Measurements from ENCODE around the gene RECQL5. TPM values are rescaled to one million over a fixed set of nuclear protein-coding genes. Genes with fewer than 3 reads are reported as not detected.
"Not testable (repeated sequence)": the region's sequence is repeated elsewhere in the genome, so short reads cannot be mapped to it uniquely, and the experiment has no call there.

Gene RECQL5
- polyA plus RNA-seq, 1 donor: 51.9 TPM

DNA sequence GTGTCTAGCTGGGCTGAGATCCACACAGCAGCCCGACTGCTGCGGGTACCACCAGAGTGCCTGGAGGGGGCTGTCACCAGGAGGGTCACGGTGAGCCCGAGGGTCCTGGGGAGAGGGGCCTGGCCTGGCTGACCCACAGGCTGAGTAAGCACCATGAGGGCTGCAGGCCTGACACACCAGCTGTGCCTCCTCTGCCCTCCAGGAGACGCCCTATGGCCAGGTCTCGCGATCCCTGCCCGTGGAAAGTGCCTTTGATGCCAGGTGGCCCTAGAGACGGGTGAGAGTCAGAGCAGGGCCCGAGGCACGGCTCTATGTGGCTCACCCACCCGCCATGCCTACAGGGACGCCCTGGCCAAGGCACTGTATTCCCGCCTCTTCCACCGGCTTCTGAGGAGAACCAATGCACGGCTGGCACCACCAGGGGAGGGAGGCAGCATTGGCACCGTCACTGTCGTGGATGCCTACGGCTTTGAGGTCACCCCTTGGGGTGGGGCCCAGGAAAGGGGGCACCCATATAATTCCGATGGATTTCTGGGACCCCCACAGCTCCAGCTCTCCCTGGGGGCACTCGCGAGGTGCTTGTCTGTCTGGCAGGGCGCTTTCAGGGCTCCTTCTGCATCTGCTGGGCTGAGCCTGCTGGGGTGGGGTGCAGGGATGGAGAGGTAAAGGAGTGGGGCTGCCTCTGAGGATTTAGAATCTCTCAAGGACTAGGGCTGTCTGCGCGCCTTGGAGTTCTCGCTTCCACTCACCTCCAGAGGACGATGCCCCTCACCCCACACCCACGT lies 72.3 kb downstream of the RECQL5 start:
- no peak for DNase-seq
- Histone ChIP-seq H3K27me3 (ENCODE audit: control insufficient read depth, insufficient read depth, low read length) (no peaks in the 10 kb centered on the region), H3K36me3 (ENCODE audit: control insufficient read depth, insufficient read depth, low read length) (no peaks in the 10 kb centered on the region), H3K9me3 (ENCODE audit: control insufficient read depth, low read depth, low read length) (no peaks in the 10 kb centered on the region), H3K4me1 (ENCODE audit: control insufficient read depth, insufficient read depth, low read length) (peaks cover 2% of the 10 kb centered on the region), H3K27ac (ENCODE audit: low read length) (no peak overlapping the region), H3K4me3 (ENCODE audit: low read length) (no peak overlapping the region)
- no CpG with 5 or more reads among the region's 28 CpGs for WGBS (ENCODE audit: insufficient coverage, low lambda C conversion rate)

DNA sequence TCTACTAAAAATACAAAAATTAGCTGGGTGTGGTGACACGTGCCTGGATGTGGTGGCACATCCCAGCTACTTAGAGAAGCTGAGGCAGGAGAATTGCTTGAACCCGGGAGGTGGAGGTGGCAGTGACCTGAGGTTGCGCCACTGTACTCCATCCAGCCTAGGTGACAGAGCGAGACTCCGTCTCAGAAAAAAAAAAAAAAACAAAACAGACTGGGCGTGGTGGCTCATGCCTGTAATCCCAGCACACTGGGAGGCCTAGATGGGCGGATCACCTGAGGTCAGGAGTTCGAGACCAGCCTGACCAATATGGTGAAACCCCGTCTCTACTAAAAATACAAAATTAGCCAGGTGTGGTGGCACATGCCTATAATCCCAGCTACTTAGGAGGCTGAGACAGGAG lies 73.5 kb downstream of the RECQL5 start:
- H3K27me3 ChIP-seq (ENCODE audit: control insufficient read depth, insufficient read depth, low read length); H3K4me3 ChIP-seq (ENCODE audit: low read length); H3K36me3 ChIP-seq (ENCODE audit: control insufficient read depth, insufficient read depth, low read length); H3K4me1 ChIP-seq (ENCODE audit: control insufficient read depth, insufficient read depth, low read length); DNase-seq; H3K27ac ChIP-seq (ENCODE audit: low read length); H3K9me3 ChIP-seq (ENCODE audit: control insufficient read depth, low read depth, low read length): not testable (repeated sequence)
- WGBS (ENCODE audit: insufficient coverage, low lambda C conversion rate): no CpG with 5 or more reads among the region's 9 CpGs

DNA sequence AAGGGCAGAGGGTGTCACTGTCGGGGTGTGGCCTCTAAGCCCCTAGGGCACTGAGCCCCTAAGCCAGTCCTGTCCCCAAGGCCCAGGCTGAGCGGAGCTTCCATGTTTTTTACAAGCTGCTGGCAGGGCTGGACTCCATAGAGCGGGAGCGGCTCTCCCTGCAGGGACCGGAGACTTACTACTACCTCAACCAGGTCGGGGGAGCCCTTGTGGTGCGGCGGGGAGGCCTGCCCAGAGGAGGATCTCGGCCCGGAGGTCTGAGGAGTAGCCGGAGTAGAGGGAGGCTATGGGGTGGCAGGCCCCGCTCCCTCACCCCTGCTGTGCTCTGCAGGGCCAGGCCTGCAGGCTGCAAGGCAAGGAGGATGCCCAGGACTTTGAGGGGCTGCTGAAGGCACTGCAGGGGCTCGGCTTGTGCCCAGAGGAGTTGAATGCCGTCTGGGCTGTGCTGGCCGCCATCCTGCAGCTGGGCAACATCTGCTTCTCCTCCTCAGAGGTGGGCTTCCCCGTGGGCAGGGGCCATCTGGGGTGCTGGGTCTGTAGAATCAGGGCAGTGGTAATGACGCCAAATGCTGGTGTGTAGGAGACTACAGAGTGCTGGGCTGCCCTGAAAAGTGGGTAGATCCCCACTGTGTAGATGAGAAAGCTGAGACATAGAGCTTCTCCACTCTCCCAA lies 74.5 kb downstream of the RECQL5 start:
- no peak overlapping the region for H3K27ac ChIP-seq (ENCODE audit: low read length)
- DNase-seq: no peak
- H3K4me1 ChIP-seq (ENCODE audit: control insufficient read depth, insufficient read depth, low read length): peaks cover 10% of the 10 kb centered on the region
- H3K36me3 ChIP-seq (ENCODE audit: control insufficient read depth, insufficient read depth, low read length): no peaks in the 10 kb centered on the region
- H3K4me3 ChIP-seq (ENCODE audit: low read length): no peak overlapping the region
- no CpG with 5 or more reads among the region's 17 CpGs for WGBS (ENCODE audit: insufficient coverage, low lambda C conversion rate)
- H3K9me3 ChIP-seq (ENCODE audit: control insufficient read depth, low read depth, low read length): peaks cover 5% of the 10 kb centered on the region
- H3K27me3 ChIP-seq (ENCODE audit: control insufficient read depth, insufficient read depth, low read length): no peaks in the 10 kb centered on the region

DNA sequence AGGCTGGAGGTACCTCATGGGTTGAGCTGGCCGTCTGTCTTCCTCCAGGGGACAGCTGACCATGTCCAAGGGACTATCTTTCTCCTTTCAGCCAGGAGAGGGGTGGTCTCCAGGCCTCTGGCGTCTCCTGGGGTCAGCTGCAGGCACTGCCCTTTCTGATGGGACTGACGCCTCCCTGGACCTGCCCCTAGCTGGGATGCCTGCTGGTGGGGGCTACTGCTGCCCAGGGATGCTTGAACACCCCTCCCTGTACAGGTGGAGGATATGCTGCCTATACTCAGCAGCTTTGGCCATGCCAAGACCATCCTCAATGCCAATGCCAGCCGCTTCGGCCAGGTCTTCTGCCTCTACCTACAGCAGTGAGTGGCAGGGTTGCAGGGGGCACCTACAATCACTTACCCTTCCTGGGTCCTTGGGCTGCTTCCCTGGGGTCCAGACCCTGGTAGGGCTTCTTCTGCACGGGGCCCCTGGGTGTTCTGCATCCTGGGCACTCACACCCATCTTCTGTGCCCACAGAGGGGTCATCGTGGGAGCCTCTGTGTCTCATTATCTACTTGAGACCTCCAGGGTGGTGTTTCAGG lies 75.1 kb downstream of the RECQL5 start:
- H3K27ac ChIP-seq (ENCODE audit: low read length): no peak overlapping the region
- peaks cover 14% of the 10 kb centered on the region for H3K4me1 ChIP-seq (ENCODE audit: control insufficient read depth, insufficient read depth, low read length)
- no peak for DNase-seq
- H3K9me3 ChIP-seq (ENCODE audit: control insufficient read depth, low read depth, low read length): peaks cover 5% of the 10 kb centered on the region
- H3K36me3 ChIP-seq (ENCODE audit: control insufficient read depth, insufficient read depth, low read length): no peaks in the 10 kb centered on the region
- WGBS (ENCODE audit: insufficient coverage, low lambda C conversion rate): no CpG with 5 or more reads among the region's 7 CpGs
- H3K27me3 ChIP-seq (ENCODE audit: control insufficient read depth, insufficient read depth, low read length): no peaks in the 10 kb centered on the region
- no peak overlapping the region for H3K4me3 ChIP-seq (ENCODE audit: low read length)

DNA sequence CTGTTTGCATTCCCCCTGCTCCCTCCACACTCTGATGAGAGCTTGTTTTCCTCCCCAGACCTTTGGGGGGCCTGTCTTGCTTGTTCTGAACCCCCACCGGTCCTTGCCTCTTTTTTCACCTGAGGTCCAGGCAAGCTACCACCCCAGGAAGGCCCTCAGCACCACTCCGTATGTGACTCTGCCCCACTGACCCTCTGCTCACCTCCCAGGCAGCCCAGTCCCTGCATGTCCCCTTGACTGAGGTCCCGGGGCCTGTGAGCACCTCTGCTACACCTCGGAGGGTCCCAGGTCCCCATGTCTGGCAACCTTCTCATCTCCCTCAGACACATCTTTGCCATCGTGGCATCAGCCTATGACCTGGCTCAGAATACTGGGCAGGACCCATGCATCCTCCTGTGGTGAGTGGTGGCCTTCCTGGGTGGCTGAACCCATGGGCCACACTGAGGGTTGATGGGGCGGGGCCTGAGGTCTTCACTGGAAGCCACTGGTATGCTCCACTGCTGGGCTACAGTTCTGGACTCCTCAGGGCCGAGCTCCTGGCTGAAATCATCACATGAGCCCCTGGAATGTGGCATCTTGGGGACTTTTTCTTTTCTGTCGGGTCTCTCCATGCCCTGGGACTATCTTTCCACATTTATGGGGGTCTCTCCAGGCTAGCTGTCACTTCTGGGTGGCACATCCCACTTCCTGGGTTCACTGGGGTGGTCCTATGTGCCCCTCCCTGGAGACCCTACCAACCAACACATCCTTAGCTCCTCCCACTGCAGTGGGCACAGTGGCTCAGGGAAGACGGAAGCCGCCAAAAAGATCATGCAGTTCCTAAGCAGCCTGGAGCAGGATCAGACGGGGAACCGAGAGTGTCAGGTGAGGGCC lies 75.9 kb downstream of the RECQL5 start:
- H3K9me3 ChIP-seq (ENCODE audit: control insufficient read depth, low read depth, low read length): peaks cover 5% of the 10 kb centered on the region
- H3K27ac ChIP-seq (ENCODE audit: low read length): no peak overlapping the region
- H3K4me3 ChIP-seq (ENCODE audit: low read length): no peak overlapping the region
- DNase-seq: no peak
- no CpG with 5 or more reads among the region's 12 CpGs for WGBS (ENCODE audit: insufficient coverage, low lambda C conversion rate)
- H3K27me3 ChIP-seq (ENCODE audit: control insufficient read depth, insufficient read depth, low read length): no peaks in the 10 kb centered on the region
- peaks cover 14% of the 10 kb centered on the region for H3K4me1 ChIP-seq (ENCODE audit: control insufficient read depth, insufficient read depth, low read length)
- no peaks in the 10 kb centered on the region for H3K36me3 ChIP-seq (ENCODE audit: control insufficient read depth, insufficient read depth, low read length)

DNA sequence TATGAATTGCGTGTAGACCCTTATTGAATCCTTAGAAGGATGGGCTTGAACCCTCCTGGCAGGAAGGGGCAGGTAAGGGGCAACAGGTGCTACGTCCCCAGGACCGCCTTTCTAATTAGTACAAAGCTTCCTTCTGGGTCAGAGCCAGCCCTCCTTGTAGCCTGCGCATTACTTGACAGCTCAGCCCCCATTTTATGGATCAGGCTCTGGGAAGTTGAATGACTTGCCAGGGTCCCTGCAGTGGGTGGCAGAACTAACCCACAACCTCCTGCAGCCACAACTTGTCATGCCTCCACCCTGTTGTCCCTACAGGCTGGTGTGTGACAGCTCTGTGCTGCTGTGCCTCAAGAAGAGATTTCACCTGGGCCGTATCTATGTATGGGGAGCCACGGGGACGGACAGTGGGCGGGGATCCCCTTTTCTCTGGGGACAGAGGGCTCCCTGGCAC lies 76.6 kb downstream of the RECQL5 start:
- no CpG with 5 or more reads among the region's 8 CpGs for WGBS (ENCODE audit: insufficient coverage, low lambda C conversion rate)
- peaks cover 14% of the 10 kb centered on the region for H3K4me1 ChIP-seq (ENCODE audit: control insufficient read depth, insufficient read depth, low read length)
- no peak overlapping the region for H3K27ac ChIP-seq (ENCODE audit: low read length)
- DNase-seq: no peak
- no peaks in the 10 kb centered on the region for H3K36me3 ChIP-seq (ENCODE audit: control insufficient read depth, insufficient read depth, low read length)
- no peak overlapping the region for H3K4me3 ChIP-seq (ENCODE audit: low read length)
- H3K9me3 ChIP-seq (ENCODE audit: control insufficient read depth, low read depth, low read length): peaks cover 5% of the 10 kb centered on the region
- H3K27me3 ChIP-seq (ENCODE audit: control insufficient read depth, insufficient read depth, low read length): no peaks in the 10 kb centered on the region

DNA sequence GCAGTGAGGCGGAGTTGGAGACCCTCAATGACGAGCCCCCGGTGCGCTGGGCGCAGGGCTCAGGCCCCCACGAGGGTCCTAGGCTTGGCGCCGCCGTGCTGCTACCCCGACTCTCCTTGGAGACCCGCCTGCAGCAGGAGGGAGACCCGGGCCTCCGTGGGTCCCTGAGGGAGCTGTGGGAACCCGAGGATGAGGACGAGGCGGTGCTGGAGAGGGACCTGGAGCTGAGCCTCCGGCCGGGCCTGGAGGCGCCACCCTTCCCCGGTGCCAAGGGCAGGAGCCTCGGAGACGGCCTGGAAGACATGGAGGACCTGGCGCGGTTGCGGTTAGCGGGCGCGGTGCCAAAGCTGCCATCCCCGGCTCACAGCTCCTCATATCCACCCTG lies 77.0 kb downstream of the RECQL5 start:
- Histone ChIP-seq H3K27ac (ENCODE audit: low read length) (no peak overlapping the region), H3K27me3 (ENCODE audit: control insufficient read depth, insufficient read depth, low read length) (no peaks in the 10 kb centered on the region), H3K9me3 (ENCODE audit: control insufficient read depth, low read depth, low read length) (peaks cover 5% of the 10 kb centered on the region), H3K4me3 (ENCODE audit: low read length) (peak overlapping the region; percentile 68), H3K36me3 (ENCODE audit: control insufficient read depth, insufficient read depth, low read length) (no peaks in the 10 kb centered on the region), H3K4me1 (ENCODE audit: control insufficient read depth, insufficient read depth, low read length) (peaks cover 14% of the 10 kb centered on the region)
- no peak for DNase-seq
- WGBS (ENCODE audit: insufficient coverage, low lambda C conversion rate): no CpG with 5 or more reads among the region's 29 CpGs

DNA sequence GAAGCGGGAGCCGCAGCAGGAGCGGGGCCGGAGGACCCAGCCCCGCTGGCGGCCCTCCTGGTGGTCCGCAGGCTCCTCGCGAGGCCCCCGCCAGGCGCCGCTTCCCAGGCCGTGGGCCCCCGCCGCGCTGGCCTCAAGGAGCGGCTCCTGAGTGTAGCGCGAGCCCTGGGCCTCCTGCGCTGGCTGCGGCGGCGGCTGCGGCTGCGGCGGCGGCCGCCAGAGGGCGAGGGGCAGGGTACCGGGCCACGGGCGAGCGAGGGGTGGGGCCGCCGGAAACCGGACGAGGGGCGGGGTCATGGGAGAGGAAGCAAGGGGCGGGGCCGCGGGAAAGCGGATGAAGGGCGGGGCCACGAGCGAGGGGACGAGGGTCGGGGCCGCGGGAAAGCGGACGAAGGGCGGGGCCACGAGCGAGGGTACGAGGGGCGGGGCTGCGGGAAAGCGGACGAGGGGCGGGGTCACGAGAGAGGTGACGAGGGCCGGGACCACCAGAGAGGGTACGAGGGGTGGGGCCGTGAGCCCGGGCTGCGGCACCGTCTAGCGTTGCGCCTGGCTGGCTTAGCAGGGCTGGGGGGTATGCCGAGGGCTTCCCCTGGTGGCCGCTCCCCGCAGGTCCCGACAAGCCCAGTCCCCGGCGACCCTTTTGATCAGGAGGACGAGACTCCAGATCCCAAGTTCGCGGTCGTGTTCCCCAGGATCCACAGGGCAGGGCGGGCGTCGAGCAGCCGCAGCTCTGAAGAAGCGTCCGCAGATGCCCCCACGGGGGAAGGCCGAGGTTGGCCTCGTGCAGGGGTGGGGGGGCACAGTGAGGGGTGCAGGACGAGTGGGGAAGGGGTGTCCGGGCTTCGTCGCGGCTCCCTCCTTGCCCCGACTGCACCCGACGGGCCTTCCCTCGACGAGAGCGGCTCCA lies 77.7 kb downstream of the RECQL5 start:
- Histone ChIP-seq H3K27ac (ENCODE audit: low read length) (peak overlapping the region; percentile 81), H3K27me3 (ENCODE audit: control insufficient read depth, insufficient read depth, low read length) (no peaks in the 10 kb centered on the region), H3K36me3 (ENCODE audit: control insufficient read depth, insufficient read depth, low read length) (no peaks in the 10 kb centered on the region), H3K4me3 (ENCODE audit: low read length) (peak overlapping the region; percentile 68), H3K9me3 (ENCODE audit: control insufficient read depth, low read depth, low read length) (peaks cover 5% of the 10 kb centered on the region), H3K4me1 (ENCODE audit: control insufficient read depth, insufficient read depth, low read length) (peaks cover 14% of the 10 kb centered on the region)
- DNase-seq: peak; percentile 86 to 90
- WGBS (ENCODE audit: insufficient coverage, low lambda C conversion rate): no CpG with 5 or more reads among the region's 100 CpGs

DNA sequence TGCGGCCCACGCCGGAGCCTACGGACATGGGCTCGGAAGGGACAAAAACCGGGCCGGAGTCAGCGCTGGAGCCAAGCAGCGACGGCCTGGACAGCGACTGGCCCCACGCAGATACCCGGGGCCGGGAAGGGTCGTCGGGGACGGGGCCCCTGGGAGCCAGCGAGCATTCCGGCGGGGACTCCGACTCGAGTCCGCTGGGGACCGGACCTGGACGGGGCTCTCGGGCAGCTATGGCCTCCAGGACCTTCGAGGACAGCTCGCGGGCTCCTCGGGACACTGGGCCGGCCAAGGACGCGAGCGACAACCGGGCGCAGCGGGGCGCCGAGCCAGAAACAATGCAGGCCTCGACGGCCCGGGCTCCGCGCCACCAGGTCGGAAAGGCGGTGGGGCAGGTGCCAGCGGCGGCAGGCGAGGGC lies 78.3 kb downstream of the RECQL5 start:
- peaks cover 5% of the 10 kb centered on the region for H3K9me3 ChIP-seq (ENCODE audit: control insufficient read depth, low read depth, low read length)
- peaks cover 14% of the 10 kb centered on the region for H3K4me1 ChIP-seq (ENCODE audit: control insufficient read depth, insufficient read depth, low read length)
- H3K36me3 ChIP-seq (ENCODE audit: control insufficient read depth, insufficient read depth, low read length): no peaks in the 10 kb centered on the region
- H3K27ac ChIP-seq (ENCODE audit: low read length): peak overlapping the region; percentile 81
- peak overlapping the region; percentile 65 for H3K4me3 ChIP-seq (ENCODE audit: low read length)
- no peak for DNase-seq
- no peaks in the 10 kb centered on the region for H3K27me3 ChIP-seq (ENCODE audit: control insufficient read depth, insufficient read depth, low read length)
- WGBS (ENCODE audit: insufficient coverage, low lambda C conversion rate): no CpG with 5 or more reads among the region's 49 CpGs
